Measurements from ENCODE around the gene BCKDK. TPM values are rescaled to one million over a fixed set of nuclear protein-coding genes. Genes with fewer than 3 reads are reported as not detected.

The BCKDK gene
- total and polyA plus RNA-seq, 2 of the 8 experiments (the other 6 are each of a cell fraction or from before 2014, with no cell fraction given) = 49.6 to 77.1 TPM

DNA sequence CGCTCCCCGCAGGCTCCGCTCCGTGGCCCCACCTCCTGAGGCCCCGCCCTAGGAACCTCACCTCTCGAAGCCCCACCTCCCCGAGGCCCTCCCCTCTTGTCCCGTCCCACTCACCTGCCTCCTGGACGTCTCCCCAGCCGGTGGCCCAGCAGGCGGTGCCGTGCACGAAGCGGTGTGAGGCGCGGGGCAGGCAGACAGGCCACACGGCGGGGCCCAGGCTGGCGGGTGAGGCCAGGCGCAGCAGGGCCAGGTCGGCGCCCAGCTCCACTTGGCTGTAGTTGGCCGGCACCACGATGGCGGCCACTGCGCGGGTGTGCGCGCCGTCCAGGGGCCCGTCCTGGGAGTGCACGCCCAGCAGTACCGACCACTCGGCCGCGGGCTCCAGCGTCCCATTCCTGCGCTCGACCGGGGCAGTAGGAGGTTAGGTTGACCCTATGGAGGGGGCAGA, 40.1 kb downstream of the BCKDK start:
- H4K5ac ChIP-seq (ENCODE audit: insufficient read length, low read depth, low read length) = no peak overlapping the region
- H3K23me2 ChIP-seq (ENCODE audit: low read depth, low read length) = peaks cover 7% of the 10 kb centered on the region; the same call in 1 of the 2 replicates
- peaks cover 0 to 15% (median 9%) of the 10 kb centered on the region in 4 experiments; a peak in 6 of 7 replicates for H3K27me3 ChIP-seq (replicated peaks in 1 of 4; ENCODE audit: control insufficient read depth in 3 of 4, extremely low read depth in 1 of 4, insufficient read depth in 3 of 4, low read length in 3 of 4)
- H2AK5ac ChIP-seq (ENCODE audit: low read depth, low read length) = no peak overlapping the region
- H3K14ac ChIP-seq (ENCODE audit: insufficient read length) = no peak overlapping the region
- peak overlapping the region; percentile 81; the same call in 1 of the 2 replicates for H2AFZ ChIP-seq (ENCODE audit: low read length)
- DNase-seq (ENCODE audit: low read depth in 1 of 2, low spot score in 2 of 2) (peak in 1 of 2 experiments; percentile 78), FAIRE-seq (no peak)
- H3K23ac ChIP-seq (ENCODE audit: insufficient read length) = no peak overlapping the region
- 27% methylated on average over 37 of the region's 40 CpGs; no CpG with 5 or more reads in 1 of the 2 experiments for WGBS, 2 experiments (ENCODE audit: extremely low coverage in 1 of 2, insufficient coverage in 1 of 2, insufficient read length in 1 of 2, insufficient replicate concordance in 2 of 2, low coverage in 1 of 2, low lambda C conversion rate in 2 of 2, missing lambda C conversion rate in 1 of 2)
- H3K4me3 ChIP-seq (ENCODE audit: extremely low read depth in 1 of 4, insufficient read depth in 2 of 4, low read depth in 3 of 4, low read length in 4 of 4) = peak overlapping the region; percentile 31 to 59 (median 40)
- H2BK12ac ChIP-seq (ENCODE audit: low read depth, low read length) = no peak overlapping the region
- no peaks in the 10 kb centered on the region for H4K20me1 ChIP-seq (replicated peaks in 1 of 2; ENCODE audit: control insufficient read depth in 1 of 2, insufficient read depth in 2 of 2, low read length in 2 of 2)
- H3K18ac ChIP-seq (ENCODE audit: extremely low read depth, low read length) = no peak overlapping the region; the same call in 1 of the 2 replicates
- no peak overlapping the region for H3K4ac ChIP-seq (replicated peaks; ENCODE audit: insufficient read length, low read depth, low read length)
- H3K4me2 ChIP-seq (ENCODE audit: insufficient read depth in 1 of 2, low read depth in 2 of 2, low read length in 2 of 2) = peak overlapping the region; percentile 57 to 77
- H3K9ac ChIP-seq (replicated peaks in 1 of 4; ENCODE audit: extremely low read depth in 1 of 4, low read depth in 3 of 4, low read length in 3 of 4) = no peak overlapping the region
- H2BK20ac ChIP-seq (ENCODE audit: low read length) = no peak overlapping the region
- POLR2A ChIA-PET (ENCODE audit: partially characterized antibody) = interaction anchor here (0.6 to 34.9 kb wide), 7 partner anchors 9 to 648 kb away, joined by 3 to 713 read pairs (median 7); partner anchors contain the start of genes BCKDK, FUS, KAT8 and PRSS8
- H4K91ac ChIP-seq (replicated peaks; ENCODE audit: insufficient read length, low read length) = peak overlapping the region; percentile 15
- H3K79me1 ChIP-seq (ENCODE audit: low read depth, low read length) = no peaks in the 10 kb centered on the region
- H3K27ac ChIP-seq (ENCODE audit: low read depth, low read length) = no peak overlapping the region
- peak overlapping the region; percentile 61; the same call in 1 of the 2 replicates for H2BK15ac ChIP-seq (ENCODE audit: low read length)
- H3K4me1 ChIP-seq (replicated peaks in 1 of 4; ENCODE audit: control insufficient read depth in 3 of 4, insufficient read depth in 4 of 4, low read length in 3 of 4) = peaks cover 0 to 18% (median 4%) of the 10 kb centered on the region in 4 experiments; a peak in 5 of 7 replicates
- CTCF ChIA-PET (ENCODE audit: partially characterized antibody) = interaction anchor here (0.6 to 1.5 kb wide), 5 partner anchors 9 to 118 kb away, joined by 3 to 5 read pairs (median 3); no protein-coding TSS in a partner anchor
- H3K79me2 ChIP-seq (ENCODE audit: control insufficient read depth in 1 of 2, insufficient read depth in 2 of 2, low read length in 2 of 2) = no peaks in the 10 kb centered on the region
- no peak overlapping the region for H2BK120ac ChIP-seq (replicated peaks; ENCODE audit: low read depth, low read length)
- H2BK5ac ChIP-seq (ENCODE audit: low read depth, low read length) = no peak overlapping the region
- H3K9me3 ChIP-seq (ENCODE audit: insufficient read depth in 2 of 2, low read depth in 1 of 2, low read length in 1 of 2) = no peaks in the 10 kb centered on the region
- peak overlapping the region; percentile 73; the same call in 1 of the 2 replicates for H4K8ac ChIP-seq (ENCODE audit: extremely low read depth, insufficient read depth, low read length)
- H3K36me3 ChIP-seq (ENCODE audit: control insufficient read depth in 2 of 4, insufficient read depth in 4 of 4, low read length in 3 of 4) = no peaks in the 10 kb centered on the region
- no peak overlapping the region for H3K56ac ChIP-seq (replicated peaks; ENCODE audit: insufficient read length, low read depth, low read length)
- TF ChIP-seq HDAC2 (IDR thresholded peaks at IDR 0.05; ENCODE audit: borderline replicate concordance in 1 of 2, low read depth in 2 of 2, low read length in 2 of 2) (peak in 1 of 2 experiments; percentile 52; a peak in 1 of 4 replicates), JUND (IDR thresholded peaks at IDR 0.05; ENCODE audit: low read length) (no peak), EGR1 (IDR thresholded peaks at IDR 0.05; ENCODE audit: borderline replicate concordance, low read depth, low read length) (no peak), RNF2 (IDR thresholded peaks at IDR 0.05; ENCODE audit: borderline replicate concordance, low read depth, low read length, missing control alignments, poor library complexity, severe bottlenecking) (no peak), HDAC6 (IDR thresholded peaks at IDR 0.05; ENCODE audit: low read depth, low read length) (no peak), CHD1 (IDR thresholded peaks at IDR 0.05; ENCODE audit: low read depth, low read length) (no peak), POLR2AphosphoS5 (IDR thresholded peaks at IDR 0.05; ENCODE audit: low read depth, low read length) (no peak), ZNF274 (IDR thresholded peaks at IDR 0.05; ENCODE audit: borderline replicate concordance, extremely low read depth, low read length) (no peak), KDM4A (IDR thresholded peaks at IDR 0.05; ENCODE audit: low read depth, low read length, severe bottlenecking) (peak; percentile 93), TAF7 (optimal IDR thresholded peaks at IDR 0.05; ENCODE audit: borderline replicate concordance, low read depth, low read length) (no peak), KDM1A (IDR thresholded peaks at IDR 0.05; ENCODE audit: borderline replicate concordance, low read length) (no peak), SUZ12 (IDR thresholded peaks at IDR 0.05; ENCODE audit: low read length) (no peak)
